Measurements from ENCODE around the gene KIAA1755. TPM values are rescaled to one million over a fixed set of nuclear protein-coding genes. Genes with fewer than 3 reads are reported as not detected.

Gene KIAA1755
- total and polyA plus RNA-seq, 7 donors = 1.2 to 39.1 (median 11.6) TPM; not detected in 1

DNA sequence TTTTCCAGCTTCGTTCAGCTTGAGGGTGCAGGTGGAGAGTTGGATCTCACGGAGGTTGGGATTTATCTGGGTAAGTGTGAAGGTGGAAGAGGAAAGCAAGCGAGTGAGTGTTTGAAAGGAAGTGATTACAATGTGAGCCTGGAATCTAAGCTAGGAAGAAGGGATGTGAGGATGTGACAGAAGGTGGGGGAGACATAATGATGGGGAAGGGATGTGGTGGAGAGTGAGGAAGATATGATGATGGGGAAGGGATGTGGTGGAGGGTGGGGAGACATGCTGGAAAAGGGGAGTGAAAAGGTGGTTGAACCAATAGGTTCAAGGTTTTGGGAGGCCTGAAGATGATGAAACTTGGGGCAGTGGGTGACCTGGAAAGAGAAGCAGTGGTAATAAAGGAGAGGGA, 23.2 kb downstream of the KIAA1755 start:
- peaks cover 0 to 9% (median 4%) of the 10 kb centered on the region in 4 donors for H3K9me3 ChIP-seq
- peaks cover 0 to 8% (median 0%) of the 10 kb centered on the region in 3 donors for H3K27me3 ChIP-seq
- DNase-seq = no peak
- WGBS, 2 donors = 76 to 77% methylated on average over 3 of the region's 3 CpGs
- TF ChIP-seq EP300 (IDR thresholded peaks at IDR 0.05) (no peak), POLR2A (IDR thresholded peaks at IDR 0.05) (no peak), POLR2AphosphoS5 (IDR thresholded peaks at IDR 0.05) (no peak)
- TF ChIP-seq, protein P1, sequence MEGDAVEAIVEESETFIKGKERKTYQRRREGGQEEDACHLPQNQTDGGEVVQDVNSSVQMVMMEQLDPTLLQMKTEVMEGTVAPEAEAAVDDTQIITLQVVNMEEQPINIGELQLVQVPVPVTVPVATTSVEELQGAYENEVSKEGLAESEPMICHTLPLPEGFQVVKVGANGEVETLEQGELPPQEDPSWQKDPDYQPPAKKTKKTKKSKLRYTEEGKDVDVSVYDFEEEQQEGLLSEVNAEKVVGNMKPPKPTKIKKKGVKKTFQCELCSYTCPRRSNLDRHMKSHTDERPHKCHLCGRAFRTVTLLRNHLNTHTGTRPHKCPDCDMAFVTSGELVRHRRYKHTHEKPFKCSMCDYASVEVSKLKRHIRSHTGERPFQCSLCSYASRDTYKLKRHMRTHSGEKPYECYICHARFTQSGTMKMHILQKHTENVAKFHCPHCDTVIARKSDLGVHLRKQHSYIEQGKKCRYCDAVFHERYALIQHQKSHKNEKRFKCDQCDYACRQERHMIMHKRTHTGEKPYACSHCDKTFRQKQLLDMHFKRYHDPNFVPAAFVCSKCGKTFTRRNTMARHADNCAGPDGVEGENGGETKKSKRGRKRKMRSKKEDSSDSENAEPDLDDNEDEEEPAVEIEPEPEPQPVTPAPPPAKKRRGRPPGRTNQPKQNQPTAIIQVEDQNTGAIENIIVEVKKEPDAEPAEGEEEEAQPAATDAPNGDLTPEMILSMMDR (IDR thresholded peaks at IDR 0.05) = no peak
- H3K36me3 ChIP-seq = peaks cover 0 to 9% (median 0%) of the 10 kb centered on the region in 4 donors
- no peak overlapping the region for H3K4me3 ChIP-seq
- H3K27ac ChIP-seq = no peak overlapping the region
- intact Hi-C loops (cut with DNase I) = no loop called here
- no peaks in the 10 kb centered on the region for H3K4me1 ChIP-seq

DNA sequence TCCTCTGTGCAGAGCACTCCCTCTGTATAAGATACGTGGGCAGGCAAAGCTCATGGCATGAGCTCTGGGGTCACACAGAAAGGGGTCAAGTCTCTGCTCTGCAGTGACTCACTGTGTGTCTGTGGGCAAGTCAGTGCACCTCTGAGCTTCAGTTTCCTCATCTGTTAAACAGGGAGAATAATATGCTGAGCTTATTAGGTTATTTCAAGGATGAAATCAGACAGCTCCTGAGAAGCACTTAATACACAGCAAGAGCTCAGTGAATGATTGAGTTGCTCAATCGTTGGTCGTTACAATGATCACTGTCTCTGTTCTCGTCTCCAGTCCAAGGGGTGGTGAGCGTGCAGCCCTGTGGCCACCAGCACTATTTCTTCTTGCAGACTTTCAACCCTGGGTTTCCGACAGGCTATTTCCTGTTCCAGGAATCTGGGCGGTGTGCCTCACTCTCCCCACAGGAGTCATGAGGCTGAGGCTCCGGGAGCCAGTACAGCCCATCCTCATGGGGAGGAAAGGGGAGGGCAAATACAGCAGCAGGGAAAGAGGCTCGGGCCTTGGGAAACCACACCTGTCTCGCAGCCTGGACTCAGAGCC, 28.9 kb downstream of the KIAA1755 start:
- no peak overlapping the region for H3K27ac ChIP-seq
- no peak overlapping the region for H3K4me3 ChIP-seq
- intact Hi-C loops (cut with DNase I) = no loop called here
- H3K4me1 ChIP-seq = peaks cover 0 to 6% (median 0%) of the 10 kb centered on the region in 4 donors
- peaks cover 0 to 7% (median 0%) of the 10 kb centered on the region in 4 donors for H3K36me3 ChIP-seq
- H3K27me3 ChIP-seq = no peaks in the 10 kb centered on the region
- WGBS, 2 donors = 31 to 33% methylated on average over 10 of the region's 10 CpGs
- H3K9me3 ChIP-seq = no peaks in the 10 kb centered on the region
- TF ChIP-seq EP300 (IDR thresholded peaks at IDR 0.05) = no peak
- TF ChIP-seq, protein P1 (IDR thresholded peaks at IDR 0.05) = no peak
- TF ChIP-seq POLR2A (IDR thresholded peaks at IDR 0.05) = no peak
- TF ChIP-seq POLR2AphosphoS5 (IDR thresholded peaks at IDR 0.05) = no peak
- peak; percentile 89 for DNase-seq

DNA sequence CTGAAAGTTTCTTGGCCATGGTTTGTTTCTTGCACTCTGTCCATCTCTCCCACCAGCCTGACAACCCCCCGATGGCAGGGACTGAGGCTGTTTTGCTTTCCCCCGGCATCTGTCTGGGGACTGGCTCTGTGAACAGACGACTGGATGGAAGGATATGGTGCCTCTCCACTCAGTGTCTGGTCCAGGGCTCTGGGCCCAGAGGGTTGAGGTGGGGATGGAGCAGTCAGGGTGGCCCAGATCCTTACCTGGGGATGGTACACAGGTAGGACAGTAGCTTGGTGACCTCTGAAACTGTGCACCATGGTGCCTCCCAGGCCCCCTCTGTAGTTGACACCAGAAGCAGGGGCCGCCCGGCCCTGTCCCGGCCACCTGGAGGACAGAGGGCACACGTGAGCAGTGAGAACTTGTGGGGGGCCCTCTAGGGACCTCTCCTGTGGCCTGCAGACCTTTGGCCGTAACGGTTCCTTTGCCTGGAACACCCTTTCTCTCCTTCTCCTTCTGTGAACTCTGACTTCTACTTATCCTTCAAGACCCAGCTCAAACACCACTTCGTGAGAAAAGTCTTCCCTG, 29.5 kb downstream of the KIAA1755 start:
- WGBS, 2 donors = 65 to 73% methylated on average over 10 of the region's 10 CpGs
- Histone ChIP-seq H3K4me3 (no peak overlapping the region), H3K4me1 (peaks cover 0 to 6% (median 0%) of the 10 kb centered on the region in 4 donors), H3K9me3 (no peaks in the 10 kb centered on the region), H3K36me3 (peaks cover 0 to 7% (median 0%) of the 10 kb centered on the region in 4 donors), H3K27me3 (no peaks in the 10 kb centered on the region), H3K27ac (no peak overlapping the region)
- intact Hi-C loops (cut with DNase I) = no loop called here
- TF ChIP-seq POLR2AphosphoS5 (IDR thresholded peaks at IDR 0.05) = no peak
- TF ChIP-seq POLR2A (IDR thresholded peaks at IDR 0.05) = no peak
- TF ChIP-seq EP300 (IDR thresholded peaks at IDR 0.05) = no peak
- TF ChIP-seq, protein P1 (IDR thresholded peaks at IDR 0.05) = no peak
- no peak for DNase-seq

DNA sequence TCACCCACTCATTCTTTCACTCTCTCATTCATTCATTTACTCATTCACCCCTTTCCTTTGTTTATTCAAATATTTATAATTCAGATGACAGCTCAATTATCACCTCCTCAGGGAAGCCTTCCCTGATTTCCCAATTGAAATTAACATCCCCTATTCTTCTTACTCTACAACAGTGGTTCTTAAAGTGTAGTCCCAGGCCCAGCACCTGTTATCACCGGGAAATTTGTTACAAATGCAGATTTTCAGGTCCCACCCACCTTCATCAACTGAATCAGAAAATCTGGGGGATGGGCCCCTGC, 30.3 kb downstream of the KIAA1755 start:
- Histone ChIP-seq H3K4me3 (no peak overlapping the region), H3K36me3 (peaks cover 0 to 7% (median 0%) of the 10 kb centered on the region in 4 donors), H3K27ac (no peak overlapping the region), H3K9me3 (no peaks in the 10 kb centered on the region), H3K4me1 (peaks cover 0 to 6% (median 0%) of the 10 kb centered on the region in 4 donors), H3K27me3 (no peaks in the 10 kb centered on the region)
- TF ChIP-seq POLR2AphosphoS5 (IDR thresholded peaks at IDR 0.05) = no peak
- TF ChIP-seq, protein P1 (IDR thresholded peaks at IDR 0.05) = no peak
- DNase-seq = no peak
- WGBS, 2 donors = 83 to 85% methylated on average over 1 of the region's 1 CpG
- intact Hi-C loops (cut with DNase I) = no loop called here
